HG03571 (cell line): ENCODE results near the gene LYRM9.
"Not testable (repeated sequence)": the region's sequence is repeated elsewhere in the genome, so short reads cannot be mapped to it uniquely, and the experiment has no call there.

Source experiments
- ATAC-seq: cut with Tn5 transposase; IDR thresholded peaks from one replicate; pipeline ENCODE4 v1.9.1; 2021; ENCODE audit not compliant: unreplicated experiment

The LYRM9 gene

DNA sequence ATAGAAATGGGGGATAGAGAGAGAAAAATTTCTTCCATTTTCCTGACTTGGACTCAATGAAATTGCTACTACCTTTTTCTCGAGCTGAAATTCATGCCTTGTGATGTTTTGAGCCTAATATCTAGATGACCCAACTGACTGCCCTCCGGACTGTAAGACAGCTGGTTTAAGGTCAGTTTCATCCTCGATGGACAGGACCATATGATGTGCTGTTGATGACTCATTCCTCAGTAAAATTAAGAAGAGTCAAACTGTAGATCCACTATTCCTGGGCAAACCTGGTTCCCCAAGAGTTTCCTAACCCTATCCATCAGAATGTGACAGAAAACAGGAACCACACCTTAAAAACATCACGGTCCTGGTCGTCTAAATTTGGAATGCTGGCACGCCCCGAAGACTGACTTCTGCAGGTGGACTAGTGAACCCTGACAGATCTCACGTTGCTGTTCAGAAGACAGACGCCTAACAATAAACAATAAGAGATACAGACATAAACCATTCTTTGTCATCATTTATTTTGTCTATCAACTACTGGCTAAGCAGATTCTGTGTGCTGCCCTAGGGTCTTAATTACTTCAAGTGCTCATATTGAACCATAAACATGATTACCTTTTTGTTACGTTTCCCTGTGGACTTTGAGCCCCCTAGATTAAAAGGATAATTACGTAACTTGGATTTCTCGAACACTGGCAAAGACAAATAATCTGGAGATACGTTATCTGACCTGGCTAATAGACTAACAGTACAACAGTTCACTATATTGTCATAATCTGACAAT, 47.7 kb downstream of the LYRM9 start:
- ATAC-seq = no peak

DNA sequence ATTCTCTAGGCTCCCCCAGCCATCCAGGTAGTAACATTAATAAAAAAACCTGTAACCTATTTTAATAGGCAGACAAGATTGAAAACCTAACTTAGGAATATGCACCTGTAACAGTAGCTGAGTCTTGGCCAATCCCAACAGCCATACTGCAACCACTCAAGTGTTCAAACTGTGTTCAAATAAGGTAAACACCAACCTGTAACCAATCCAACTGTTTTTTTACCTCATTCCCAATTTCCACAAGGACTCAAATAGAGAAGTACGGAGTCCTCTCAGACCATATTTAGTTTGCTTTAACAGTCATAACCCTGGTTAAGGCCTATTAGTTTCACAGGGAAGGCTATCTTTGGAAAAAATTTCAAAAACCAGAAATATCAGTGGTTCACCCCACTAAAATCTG, 52.5 kb downstream of the LYRM9 start:
- ATAC-seq = no peak

GRCh38 chr17:27840406-27840678, 52.8 kb downstream of the LYRM9 start:
- ATAC-seq = not testable (repeated sequence)

DNA sequence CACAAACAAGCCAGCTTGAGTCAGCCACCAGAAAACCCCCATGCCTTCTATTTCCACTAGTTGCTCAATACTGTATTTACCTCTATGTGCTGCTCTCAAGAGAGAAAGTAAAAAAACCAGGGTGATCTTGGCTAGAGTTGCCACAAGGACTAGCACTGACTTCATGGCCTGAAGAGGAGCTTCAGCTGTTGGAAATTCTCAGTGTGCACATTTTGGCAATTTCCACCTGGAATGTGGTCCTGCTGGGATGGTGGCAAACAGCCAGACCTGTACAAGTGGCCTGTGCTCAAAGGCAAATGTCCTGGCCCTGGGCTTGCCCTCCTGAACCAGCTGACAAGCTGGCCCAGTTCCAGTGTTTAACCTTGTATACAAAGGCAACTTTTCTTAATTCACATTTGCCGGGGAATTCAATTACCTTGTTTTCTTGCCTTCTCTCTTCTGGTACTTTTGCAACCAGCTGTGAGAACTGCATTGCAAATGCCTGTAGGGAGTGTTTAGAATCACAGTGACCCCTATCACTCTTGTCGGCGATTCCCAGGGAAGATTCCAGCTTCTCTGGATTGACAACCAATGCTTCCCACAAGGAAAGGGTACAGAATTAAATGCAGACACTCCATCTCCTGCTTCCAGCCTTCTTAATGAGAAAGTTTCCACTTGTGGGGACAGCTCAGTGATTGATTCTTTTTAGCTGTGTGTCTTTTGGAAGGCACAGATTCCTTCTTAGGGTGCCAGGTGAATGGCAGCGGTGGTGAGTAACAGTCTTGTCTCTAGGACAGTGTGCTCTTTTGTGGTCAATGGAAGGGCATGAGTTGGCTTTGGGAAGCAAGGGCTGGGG, 53.4 kb downstream of the LYRM9 start:
- ATAC-seq = not testable (repeated sequence)

DNA sequence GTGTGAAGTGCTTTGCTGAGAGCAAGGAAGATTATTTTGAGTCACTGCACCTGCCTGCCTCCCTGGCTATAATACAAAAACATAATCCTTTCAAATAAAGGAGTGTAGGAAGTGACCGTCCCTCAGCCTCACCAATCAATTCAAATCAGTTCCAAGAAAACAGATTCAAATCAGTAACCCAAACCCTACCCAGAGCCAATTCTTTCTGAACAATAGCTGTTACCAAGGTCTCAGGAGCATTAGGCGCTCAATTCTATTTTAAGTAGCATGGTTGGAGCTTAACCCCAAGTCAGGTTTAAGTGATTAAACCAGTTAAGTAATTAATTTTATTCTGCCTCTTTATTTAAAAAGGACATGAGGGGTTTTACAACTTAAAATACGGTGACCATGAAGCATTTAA, 54.6 kb downstream of the LYRM9 start:
- ATAC-seq = not testable (repeated sequence)

DNA sequence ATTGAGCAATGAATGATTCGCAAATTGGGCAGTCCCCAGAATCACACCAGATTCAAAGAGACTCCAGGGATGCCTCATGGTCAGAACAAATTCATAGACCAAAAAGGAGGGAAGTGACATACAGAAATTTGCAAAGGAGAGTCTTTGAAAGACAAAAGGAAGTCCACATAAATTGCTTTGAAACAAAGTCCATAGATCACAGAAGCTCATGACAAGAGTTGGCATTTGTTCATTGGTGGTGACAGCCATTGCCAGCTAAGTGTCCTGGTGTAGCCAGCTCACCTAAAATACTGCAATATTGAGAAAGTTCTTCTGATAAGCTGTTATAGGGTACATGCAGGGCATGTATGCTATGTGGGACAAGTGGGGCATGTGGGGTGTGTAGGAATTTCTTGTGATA, 55.4 kb downstream of the LYRM9 start:
- not testable (repeated sequence) for ATAC-seq

GRCh38 chr17:27836651-27837050, 56.5 kb downstream of the LYRM9 start:
- ATAC-seq = no peak

DNA sequence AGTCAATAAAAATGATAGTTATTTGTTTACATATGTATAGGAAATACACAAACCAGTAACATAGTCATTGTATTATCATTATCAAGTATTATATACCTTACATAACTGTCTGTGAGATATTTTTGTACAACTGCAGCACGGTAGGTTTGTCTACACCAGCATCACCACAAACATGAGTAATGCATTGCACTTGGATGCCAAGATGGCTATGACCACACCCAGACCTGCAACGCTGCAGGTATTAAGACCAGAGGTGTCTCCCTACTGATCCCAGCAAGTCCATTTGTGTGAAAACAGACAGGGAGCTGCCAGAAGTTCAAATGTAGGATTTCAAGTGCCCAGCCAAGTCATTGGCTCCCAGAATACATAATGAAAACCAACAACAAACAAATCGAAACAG, 58.6 kb downstream of the LYRM9 start:
- no peak for ATAC-seq

- ATAC-seq = no peak
Observed at GRCh38 chr17:27832831-27833230, 60.3 kb downstream of the LYRM9 start.

- ATAC-seq = not testable (repeated sequence)
Observed at GRCh38 chr17:27829888-27830287, 63.3 kb downstream of the LYRM9 start.

DNA sequence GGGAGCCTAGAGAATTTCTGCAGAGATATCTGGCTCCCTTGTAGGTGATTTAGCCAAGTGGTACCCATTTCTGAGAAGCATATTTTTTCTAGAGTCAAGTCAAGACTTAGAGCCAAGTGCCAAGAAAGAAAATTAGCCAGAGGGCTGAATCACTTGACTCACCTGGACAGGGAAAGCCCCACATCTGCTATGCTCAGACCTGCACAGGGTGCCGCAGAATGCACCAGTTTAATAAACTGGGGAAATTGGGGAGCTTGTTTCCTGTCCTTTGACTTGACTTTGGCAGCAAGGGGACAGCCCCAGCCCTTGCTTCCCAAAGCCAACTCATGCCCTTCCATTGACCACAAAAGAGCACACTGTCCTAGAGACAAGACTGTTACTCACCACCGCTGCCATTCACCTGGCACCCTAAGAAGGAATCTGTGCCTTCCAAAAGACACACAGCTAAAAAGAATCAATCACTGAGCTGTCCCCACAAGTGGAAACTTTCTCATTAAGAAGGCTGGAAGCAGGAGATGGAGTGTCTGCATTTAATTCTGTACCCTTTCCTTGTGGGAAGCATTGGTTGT, 63.9 kb downstream of the LYRM9 start:
- not testable (repeated sequence) for ATAC-seq
